Adrenal gland (tissue), 12 donors: Measurements from ENCODE around the gene TBL3. TPM values are rescaled to one million over a fixed set of nuclear protein-coding genes. Genes with fewer than 3 reads are reported as not detected.

Source experiments
- DNase-seq, 7 donors: peaks; one replicate each; pipeline ENCODE4 v3.0.0-alpha.2; 2019 to 2020
- H3K27ac ChIP-seq, 5 donors: fragments of 200-600 bp; sonication (generic) in 4 of 5; 1 replicate in 3 of 5; 2 replicates in 2 of 5; pipeline versions ENCODE4 v1.5.1 to v1.8.0; 2016 to 2020; ENCODE audit warnings: mild to moderate bottlenecking in 1 of 5
- H3K27me3 ChIP-seq: fragments of 200-600 bp; 2 replicates; pipeline ENCODE4 v1.8.0; 2021
- H3K36me3 ChIP-seq, 2 donors: fragments of 200-600 bp; replicated peaks in 1 of 2; 1 replicate in 1 of 2; 2 replicates in 1 of 2; pipeline versions ENCODE4 v1.5.1 to v1.8.0; 2018 to 2022
- H3K4me1 ChIP-seq, 2 donors: fragments of 200-600 bp; replicated peaks in 1 of 2; 1 replicate in 1 of 2; 2 replicates in 1 of 2; pipeline versions ENCODE4 v1.5.1 to v1.8.0; 2018 to 2021
- H3K4me3 ChIP-seq, 4 donors: fragments of 200-600 bp; sonication (generic) in 3 of 4; one replicate each; pipeline ENCODE4 v1.5.1; 2016 to 2018
- H3K9me3 ChIP-seq, 3 donors: fragments of 200-600 bp; sonication (generic) in 1 of 3; replicated peaks in 1 of 3; 1 replicate in 2 of 3; 2 replicates in 1 of 3; pipeline versions ENCODE4 v1.5.1 to v1.8.0; 2016 to 2021
- POLR2A ChIP-seq, 2 donors: fragments of 450-650 bp; IDR thresholded peaks; one replicate each; pipeline ENCODE4 v1.6.1; 2017; ENCODE audit warnings: antibody characterized with exemption in 2 of 2, mild to moderate bottlenecking in 2 of 2, moderate library complexity in 1 of 2
- WGBS, 4 donors: extraction: QIAGEN DNeasy Blood & Tissue Kit in 2 of 4; methylation state at CpG; one replicate each; pipeline versions ENCODE4 v1.1.5 to v1.1.7; 2013 to 2017; 5-methylcytosine and 5-hydroxymethylcytosine counted together
- intact Hi-C, 2 donors: fragments of 100-400 bp; cut with DNase I; formaldehyde crosslinking; loops; one replicate each; pipeline versions ENCODE4 v1.14.1 to v1.15.0; 2022 to 2023
- polyA plus RNA-seq, 3 donors: library from polyadenylated mRNA; stranded (reverse); fragments of 200-250 nt in 2 of 3; fragments of 350-450 nt in 1 of 3; fragmentation: Illumina TruSeq in 1 of 3; extraction: RNeasy Lipid Tissue Mini Kit (QIAGEN cat#74804) in 1 of 3; gene quantifications; one replicate each; pipeline ENCODE4 v1.2.3, GENCODE V29; 2013 to 2014
- total RNA-seq, 9 donors: library from RNA; depleted of rRNA in 4 of 9; stranded (reverse); fragments of >200 nt in 4 of 9; fragments of 120-200 nt in 1 of 9; fragmentation: NEBNext Ultra II Directional in 1 of 9; extraction: Animal tissue kit (Norgen Biotek cat#: 25700) in 1 of 9; gene quantifications; one replicate each; pipeline versions ENCODE4 v1.1.0 to v1.2.4, GENCODE V29; 2013 to 2023
- TF ChIP-seq, protein P1 (sequence below), 6 experiments: fragments of 450-650 bp in 4 of 6; fragments of 200-600 bp in 2 of 6; sonication (generic) in 1 of 6; IDR thresholded peaks; 1 replicate in 5 of 6; 2 replicates in 1 of 6; pipeline versions ENCODE4 v1.5.1 to v1.8.0; 2016 to 2021; ENCODE audit warnings: antibody characterized with exemption in 6 of 6, mild to moderate bottlenecking in 2 of 6, moderate library complexity in 1 of 6
- donor health status: healthy with polysubstance abuse.
- donor health status: Bipolar disorder and iron deficiency.
- donor health status: DM: yes; HTN: yes; CAD: no.
- donor health status: DM: no; HTN: no; CAD: no.
- donor health status: DM: no; HTN: no; CAD: no.
- donor health status: DM: yes; HTN: yes; CAD: no.

TBL3 gene
- total and polyA plus RNA-seq, 12 donors = 10.8 to 137 (median 36.2) TPM

DNA sequence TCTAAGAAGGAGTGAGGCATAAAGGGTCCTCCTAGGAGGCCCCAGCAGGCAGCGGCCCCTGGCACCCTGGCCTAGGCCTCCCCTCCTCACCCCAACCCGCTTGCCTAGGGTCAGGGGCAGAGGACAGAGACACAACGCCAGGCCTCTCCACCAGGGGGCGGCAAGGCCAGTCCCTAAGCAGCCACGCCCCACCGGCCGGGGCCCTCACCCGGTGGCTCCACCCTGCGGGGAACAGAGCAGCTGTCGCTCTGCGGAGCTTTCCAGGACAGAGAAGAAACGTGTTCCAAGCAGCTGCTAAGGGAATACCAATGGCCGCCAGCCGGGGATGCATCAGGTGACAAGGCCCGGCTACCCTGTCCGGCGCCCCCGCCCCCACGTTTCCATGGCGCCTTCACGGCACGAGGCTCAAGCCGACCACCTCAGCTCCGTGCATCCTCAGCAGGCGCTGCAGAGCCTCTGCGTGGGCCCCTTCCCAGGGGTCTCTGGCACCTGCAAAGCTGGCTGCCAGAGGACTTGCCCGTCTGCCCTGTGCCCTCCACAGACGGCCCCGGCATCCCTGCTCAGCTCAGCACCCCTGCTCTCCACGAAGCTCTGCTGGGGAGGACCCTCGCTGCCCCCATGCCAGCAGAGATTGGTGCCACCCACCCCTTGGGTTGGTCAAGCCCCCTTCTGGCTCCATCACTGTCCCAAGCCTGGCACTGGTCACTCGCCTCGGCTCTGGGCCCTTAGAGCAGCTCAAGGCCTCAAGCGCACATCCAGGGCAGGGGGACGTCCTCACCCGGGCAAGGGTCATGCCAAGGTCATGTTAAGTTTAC is 32.2 kb downstream of the TBL3 start:
- 27 to 60% (median 41%) methylated on average over 3 to 36 of the region's 36 CpGs for WGBS, 4 donors
- peaks cover 0 to 45% of the 10 kb centered on the region in 2 donors for H3K36me3 ChIP-seq
- H3K27ac ChIP-seq = peak overlapping the region in 2 of 5 donors; percentile 22 to 49
- DNase-seq = peak; percentile 86 to 96 (median 93)
- no peaks in the 10 kb centered on the region for H3K27me3 ChIP-seq
- peaks cover 17 to 42% of the 10 kb centered on the region in 2 donors for H3K4me1 ChIP-seq
- TF ChIP-seq POLR2A (IDR thresholded peaks at IDR 0.05) = no peak
- TF ChIP-seq, protein P1, sequence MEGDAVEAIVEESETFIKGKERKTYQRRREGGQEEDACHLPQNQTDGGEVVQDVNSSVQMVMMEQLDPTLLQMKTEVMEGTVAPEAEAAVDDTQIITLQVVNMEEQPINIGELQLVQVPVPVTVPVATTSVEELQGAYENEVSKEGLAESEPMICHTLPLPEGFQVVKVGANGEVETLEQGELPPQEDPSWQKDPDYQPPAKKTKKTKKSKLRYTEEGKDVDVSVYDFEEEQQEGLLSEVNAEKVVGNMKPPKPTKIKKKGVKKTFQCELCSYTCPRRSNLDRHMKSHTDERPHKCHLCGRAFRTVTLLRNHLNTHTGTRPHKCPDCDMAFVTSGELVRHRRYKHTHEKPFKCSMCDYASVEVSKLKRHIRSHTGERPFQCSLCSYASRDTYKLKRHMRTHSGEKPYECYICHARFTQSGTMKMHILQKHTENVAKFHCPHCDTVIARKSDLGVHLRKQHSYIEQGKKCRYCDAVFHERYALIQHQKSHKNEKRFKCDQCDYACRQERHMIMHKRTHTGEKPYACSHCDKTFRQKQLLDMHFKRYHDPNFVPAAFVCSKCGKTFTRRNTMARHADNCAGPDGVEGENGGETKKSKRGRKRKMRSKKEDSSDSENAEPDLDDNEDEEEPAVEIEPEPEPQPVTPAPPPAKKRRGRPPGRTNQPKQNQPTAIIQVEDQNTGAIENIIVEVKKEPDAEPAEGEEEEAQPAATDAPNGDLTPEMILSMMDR (IDR thresholded peaks at IDR 0.05) = peak; percentile 91 to 97 (median 94)
- no peaks in the 10 kb centered on the region for H3K9me3 ChIP-seq
- intact Hi-C loops = no loop called here
- H3K4me3 ChIP-seq = no peak overlapping the region

DNA sequence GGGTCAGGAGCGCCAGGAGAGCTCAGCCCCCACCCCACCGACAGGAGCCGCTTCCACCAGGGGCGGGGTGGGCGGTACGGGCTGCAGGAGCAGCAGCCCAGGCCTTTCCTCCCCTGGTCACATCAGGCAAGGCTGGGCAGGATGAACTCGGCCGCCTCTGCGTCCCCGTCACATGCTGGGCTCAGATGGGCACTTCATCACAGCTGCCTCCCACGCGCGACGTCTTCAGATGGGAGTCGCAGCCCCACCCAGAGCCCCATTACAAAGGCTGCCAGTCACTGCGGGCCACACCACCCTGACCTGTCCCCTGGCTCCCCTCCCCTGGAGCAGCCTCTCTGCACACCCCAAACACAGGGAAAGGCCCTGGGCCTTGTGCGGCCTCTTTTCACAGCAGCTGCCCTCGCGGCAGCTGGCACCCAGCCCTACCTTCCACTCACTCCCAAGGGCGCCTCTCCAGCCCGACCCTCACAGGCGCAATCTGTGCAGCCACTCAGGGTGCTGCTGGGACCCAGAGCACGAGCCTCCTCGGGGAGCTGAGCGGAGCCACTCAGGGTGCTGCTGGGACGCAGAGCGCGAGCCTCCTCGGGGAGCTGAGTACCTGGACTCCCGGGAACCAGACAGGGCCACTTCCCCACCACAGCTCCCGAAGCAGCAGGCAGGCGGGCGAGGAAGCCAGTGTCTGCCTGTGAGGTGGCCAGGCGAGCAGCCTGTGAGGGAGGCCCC is 33.1 kb downstream of the TBL3 start:
- TF ChIP-seq, protein P1 (IDR thresholded peaks at IDR 0.05) = no peak
- TF ChIP-seq POLR2A (IDR thresholded peaks at IDR 0.05) = no peak
- Histone ChIP-seq H3K4me3 (no peak overlapping the region), H3K9me3 (no peaks in the 10 kb centered on the region), H3K27ac (no peak overlapping the region), H3K27me3 (no peaks in the 10 kb centered on the region), H3K4me1 (peaks cover 18 to 42% of the 10 kb centered on the region in 2 donors), H3K36me3 (peaks cover 0 to 35% of the 10 kb centered on the region in 2 donors)
- intact Hi-C loops = loop anchor here in 1 of 2 donors (5.0 kb wide), 1 partner anchor 147 kb away; no protein-coding TSS in a partner anchor
- WGBS, 4 donors = 67 to 74% (median 74%) methylated on average over 15 to 34 of the region's 34 CpGs
- no peak for DNase-seq

DNA sequence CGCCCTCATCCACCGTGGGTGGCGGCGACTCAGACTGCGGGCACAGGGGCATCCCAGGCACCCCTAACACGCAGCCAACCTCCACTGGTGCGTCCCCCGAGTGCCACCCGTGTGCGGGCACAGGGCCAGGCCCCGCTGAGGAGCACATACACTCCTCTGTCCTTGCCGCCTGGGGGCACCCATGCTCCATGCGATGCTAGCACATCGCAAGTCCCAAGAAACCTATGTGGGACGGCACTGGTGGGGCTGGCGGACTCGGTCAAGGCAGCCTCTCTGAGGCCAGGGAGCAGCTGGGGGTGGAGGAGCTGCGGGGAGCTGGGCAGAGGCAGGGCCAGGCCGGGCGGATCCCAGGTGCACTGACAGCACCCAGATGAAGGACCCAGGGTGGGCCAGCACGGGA is 33.8 kb downstream of the TBL3 start:
- 50 to 63% (median 55%) methylated on average over 10 to 21 of the region's 21 CpGs for WGBS, 4 donors
- no peak for DNase-seq
- Histone ChIP-seq H3K27me3 (no peaks in the 10 kb centered on the region), H3K9me3 (no peaks in the 10 kb centered on the region), H3K36me3 (peaks cover 0 to 28% of the 10 kb centered on the region in 2 donors), H3K4me3 (no peak overlapping the region), H3K4me1 (peaks cover 24 to 48% of the 10 kb centered on the region in 2 donors), H3K27ac (no peak overlapping the region)
- intact Hi-C loops = loop anchor here in 1 of 2 donors (5.0 kb wide), 1 partner anchor 147 kb away; no protein-coding TSS in a partner anchor
- TF ChIP-seq, protein P1 (IDR thresholded peaks at IDR 0.05) = no peak
- no peak for TF ChIP-seq POLR2A (IDR thresholded peaks at IDR 0.05)

DNA sequence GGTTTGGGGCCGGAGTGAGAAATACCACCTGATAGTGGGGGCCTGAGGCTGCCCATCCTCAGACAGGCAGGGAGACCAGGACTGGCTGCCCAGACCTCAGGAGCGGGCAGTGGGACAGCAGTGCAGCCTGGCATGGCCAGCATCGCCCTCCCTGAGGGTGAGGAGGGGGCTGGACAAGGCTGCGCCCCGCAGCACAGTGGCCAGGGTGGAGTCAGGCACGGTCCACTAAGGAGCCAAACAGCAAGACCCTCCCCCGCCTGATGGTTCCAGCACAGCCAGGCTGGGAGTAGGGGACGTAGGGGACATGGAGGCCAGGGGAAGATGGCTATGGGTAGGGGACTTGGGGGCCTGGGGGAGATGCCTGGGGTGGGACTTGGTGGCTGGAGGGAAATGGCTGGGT is 34.5 kb downstream of the TBL3 start:
- WGBS, 4 donors = 84 to 97% (median 89%) methylated on average over 4 to 8 of the region's 8 CpGs
- H3K27ac ChIP-seq = no peak overlapping the region
- intact Hi-C loops = loop anchor here in 1 of 2 donors (5.0 kb wide), 1 partner anchor 146 kb away; no protein-coding TSS in a partner anchor

More for the DNA sequence above, 34.5 kb downstream of the TBL3 start:
- Histone ChIP-seq H3K36me3 (peaks cover 0 to 22% of the 10 kb centered on the region in 2 donors), H3K27me3 (no peaks in the 10 kb centered on the region), H3K4me3 (no peak overlapping the region), H3K9me3 (no peaks in the 10 kb centered on the region), H3K4me1 (peaks cover 24 to 49% of the 10 kb centered on the region in 2 donors)
- no peak for DNase-seq
- TF ChIP-seq, protein P1 (IDR thresholded peaks at IDR 0.05) = no peak
- no peak for TF ChIP-seq POLR2A (IDR thresholded peaks at IDR 0.05)
